Thyroid gland (tissue), 4 donors: ENCODE data around the gene PLCL1. TPM values are rescaled to one million over a fixed set of nuclear protein-coding genes. Genes with fewer than 3 reads are reported as not detected.

Experiments used
- DNase-seq, 2 donors: peaks; one replicate each; pipeline ENCODE4 v3.0.0-alpha.2; 2019
- H3K27ac ChIP-seq, 3 donors: fragments of 200-600 bp; sonication (generic); 1 replicate in 2 of 3; 2 replicates in 1 of 3; pipeline ENCODE4 v1.5.1; 2016 to 2019; ENCODE audit warnings: mild to moderate bottlenecking in 1 of 3, moderate library complexity in 1 of 3
- H3K27me3 ChIP-seq: fragments of 200-600 bp; sonication (generic); one replicate; pipeline ENCODE4 v1.5.1; 2019
- H3K36me3 ChIP-seq, 2 donors: fragments of 200-600 bp; sonication (generic); one replicate each; pipeline ENCODE4 v1.5.1; 2016 to 2019
- H3K4me1 ChIP-seq, 2 donors: fragments of 200-600 bp; sonication (generic); one replicate each; pipeline ENCODE4 v1.5.1; 2017 to 2019
- H3K4me3 ChIP-seq, 3 donors: fragments of 200-600 bp; sonication (generic); replicated peaks in 1 of 3; 1 replicate in 2 of 3; 2 replicates in 1 of 3; pipeline ENCODE4 v1.5.1; 2016; ENCODE audit warnings: mild to moderate bottlenecking in 1 of 3
- H3K9me3 ChIP-seq: fragments of 200-600 bp; sonication (generic); one replicate; pipeline ENCODE4 v1.5.1; 2017
- CTCF ChIP-seq, 6 experiments: fragments of 200-600 bp in 3 of 6; fragments of 450-650 bp in 3 of 6; sonication (generic) in 3 of 6; IDR thresholded peaks; one replicate each; pipeline ENCODE4 v1.5.1; 2016 to 2019; ENCODE audit warnings: antibody characterized with exemption in 6 of 6, mild to moderate bottlenecking in 2 of 6, inconsistent platforms in 1 of 6, moderate library complexity in 1 of 6
- POLR2A ChIP-seq, 2 donors: fragments of 450-650 bp; IDR thresholded peaks; one replicate each; pipeline ENCODE4 v1.6.1; 2017; ENCODE audit warnings: antibody characterized with exemption in 2 of 2, mild to moderate bottlenecking in 2 of 2, moderate library complexity in 1 of 2
- WGBS, 2 donors: methylation state at CpG; one replicate each; pipeline ENCODE4 v1.1.5; 2017; 5-methylcytosine and 5-hydroxymethylcytosine counted together
- intact Hi-C: fragments of 100-400 bp; cut with DNase I; formaldehyde crosslinking; loops from one replicate; pipeline ENCODE4 v1.15.1; 2023
- total RNA-seq, 4 donors: library from RNA; depleted of rRNA; stranded (reverse); fragments of >200 nt; gene quantifications; one replicate each; pipeline ENCODE4 v1.2.3, GENCODE V29; 2016

PLCL1 gene
- total RNA-seq, 4 donors from 2014 or later, result 9.1 to 11.8 (median 9.9) TPM

GRCh38 chr2:198164843-198165242 lies 360.4 kb downstream of the PLCL1 start:
- TF ChIP-seq POLR2A (IDR thresholded peaks at IDR 0.05) (no peak), CTCF (IDR thresholded peaks at IDR 0.05) (no peak)
- Histone ChIP-seq H3K36me3 (no peaks in the 10 kb centered on the region), H3K9me3 (no peaks in the 10 kb centered on the region), H3K4me3 (no peak overlapping the region), H3K27me3 (no peaks in the 10 kb centered on the region), H3K4me1 (no peaks in the 10 kb centered on the region), H3K27ac (no peak overlapping the region)
- intact Hi-C loops, result no loop called here
- WGBS, 2 donors, result 82 to 85% methylated on average over 6 of the region's 6 CpGs
- DNase-seq, result no peak

- 85 to 92% methylated on average over 4 of the region's 4 CpGs for WGBS, 2 donors
- H3K27me3 ChIP-seq, result no peaks in the 10 kb centered on the region
- TF ChIP-seq CTCF (IDR thresholded peaks at IDR 0.05), result no peak
- TF ChIP-seq POLR2A (IDR thresholded peaks at IDR 0.05), result no peak
- H3K4me1 ChIP-seq, result no peaks in the 10 kb centered on the region
- no peaks in the 10 kb centered on the region for H3K9me3 ChIP-seq
- no peak overlapping the region for H3K4me3 ChIP-seq
- no peaks in the 10 kb centered on the region for H3K36me3 ChIP-seq
- intact Hi-C loops, result no loop called here
- DNase-seq, result no peak
- no peak overlapping the region for H3K27ac ChIP-seq
These were observed 360.9 kb downstream of the PLCL1 start for GRCh38 chr2:198165289-198165688.

GRCh38 chr2:198167346-198167745 lies 363.0 kb downstream of the PLCL1 start:
- 92 to 94% methylated on average over 2 of the region's 2 CpGs for WGBS, 2 donors
- Histone ChIP-seq H3K4me3 (no peak overlapping the region), H3K4me1 (no peaks in the 10 kb centered on the region), H3K27me3 (no peaks in the 10 kb centered on the region), H3K27ac (no peak overlapping the region), H3K9me3 (no peaks in the 10 kb centered on the region), H3K36me3 (no peaks in the 10 kb centered on the region)
- TF ChIP-seq POLR2A (IDR thresholded peaks at IDR 0.05) (no peak), CTCF (IDR thresholded peaks at IDR 0.05) (no peak)
- intact Hi-C loops, result no loop called here
- no peak for DNase-seq

- Histone ChIP-seq H3K4me3 (no peak overlapping the region), H3K9me3 (no peaks in the 10 kb centered on the region), H3K27ac (no peak overlapping the region), H3K27me3 (no peaks in the 10 kb centered on the region), H3K36me3 (no peaks in the 10 kb centered on the region), H3K4me1 (no peaks in the 10 kb centered on the region)
- no peak for TF ChIP-seq CTCF (IDR thresholded peaks at IDR 0.05)
- no peak for TF ChIP-seq POLR2A (IDR thresholded peaks at IDR 0.05)
- WGBS, 2 donors, result 89 to 95% methylated on average over 1 of the region's 1 CpG
- no peak for DNase-seq
- intact Hi-C loops, result no loop called here
These were observed 364.3 kb downstream of the PLCL1 start for GRCh38 chr2:198168651-198169050.

GRCh38 chr2:198173242-198173641 lies 368.8 kb downstream of the PLCL1 start:
- 58 to 64% methylated on average over 6 of the region's 6 CpGs for WGBS, 2 donors
- Histone ChIP-seq H3K36me3 (no peaks in the 10 kb centered on the region), H3K4me3 (no peak overlapping the region), H3K9me3 (no peaks in the 10 kb centered on the region), H3K4me1 (no peaks in the 10 kb centered on the region), H3K27ac (no peak overlapping the region), H3K27me3 (no peaks in the 10 kb centered on the region)
- intact Hi-C loops, result no loop called here
- DNase-seq, result no peak
- TF ChIP-seq CTCF (IDR thresholded peaks at IDR 0.05) (no peak), POLR2A (IDR thresholded peaks at IDR 0.05) (no peak)
